ENCODE data around the gene SLC25A22. TPM values are rescaled to one million over a fixed set of nuclear protein-coding genes. Genes with fewer than 3 reads are reported as not detected.

SLC25A22 gene
- total RNA-seq, 3 donors from 2014 or later: 2.7 to 11.5 (median 4.7) TPM

DNA sequence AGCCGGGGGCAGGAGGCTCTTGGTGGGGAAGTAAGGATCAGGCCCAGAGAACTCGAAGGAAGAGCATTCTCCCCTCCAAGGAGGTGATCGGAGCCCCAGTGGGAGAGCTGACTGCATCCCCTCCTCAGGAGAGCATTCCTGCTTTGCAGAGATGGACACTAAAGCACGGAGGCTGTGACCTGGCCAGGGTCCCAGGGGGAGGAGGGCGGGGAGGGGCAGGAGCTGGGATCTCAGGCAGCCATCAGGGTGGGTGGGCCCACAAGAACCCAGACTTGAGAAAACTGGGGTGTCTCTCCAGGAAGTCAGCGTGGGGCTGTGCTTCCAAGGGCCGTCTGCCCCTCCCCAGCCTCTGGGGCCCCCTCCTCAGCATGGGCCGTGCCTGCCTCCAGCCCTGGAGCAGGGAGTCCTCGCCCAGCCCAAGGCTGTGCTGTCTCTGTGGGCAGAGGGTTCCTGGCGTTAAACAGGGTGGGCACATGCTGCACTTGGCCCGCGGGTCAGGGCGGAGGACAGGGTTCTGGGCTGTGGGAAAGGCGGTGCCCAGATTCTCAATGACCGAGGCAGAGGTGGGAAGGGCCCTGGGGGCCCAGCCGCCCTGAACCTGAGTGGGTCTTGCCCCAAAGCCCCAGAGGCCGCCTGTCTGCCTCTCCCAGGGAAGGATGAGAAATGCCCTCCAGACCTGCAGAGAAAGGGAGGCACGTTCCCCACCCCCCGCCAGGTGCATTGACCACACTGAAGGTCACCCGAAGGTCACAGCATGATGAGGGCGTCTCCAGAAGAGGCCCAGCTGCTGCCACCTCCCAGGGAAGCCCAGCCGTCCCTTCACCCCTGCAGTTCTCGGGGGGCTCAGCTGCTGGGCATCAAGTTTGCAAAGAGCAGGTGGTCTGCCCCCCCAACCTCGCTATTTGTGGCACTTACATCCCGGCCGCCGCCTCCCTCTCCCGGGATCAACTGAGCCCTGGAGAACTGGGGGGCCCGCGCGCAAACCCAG, 8.8 kb downstream of the SLC25A22 start:
- H3K36me3 ChIP-seq: no peaks in the 10 kb centered on the region
- no peaks in the 10 kb centered on the region for H3K4me1 ChIP-seq
- H3K9me3 ChIP-seq: no peaks in the 10 kb centered on the region
- no peak overlapping the region for H3K4me3 ChIP-seq
- no peak for DNase-seq (ENCODE audit: low spot score in 2 of 2)
- intact Hi-C loops (cut with DNase I; ENCODE audit: low total_unique reads): no loop called here
- H3K27me3 ChIP-seq: peaks cover 0 to 11% of the 10 kb centered on the region in 2 donors
- TF ChIP-seq POLR2A (IDR thresholded peaks at IDR 0.05) (no peak), POLR2AphosphoS5 (IDR thresholded peaks at IDR 0.05) (no peak)
- TF ChIP-seq, protein P1, sequence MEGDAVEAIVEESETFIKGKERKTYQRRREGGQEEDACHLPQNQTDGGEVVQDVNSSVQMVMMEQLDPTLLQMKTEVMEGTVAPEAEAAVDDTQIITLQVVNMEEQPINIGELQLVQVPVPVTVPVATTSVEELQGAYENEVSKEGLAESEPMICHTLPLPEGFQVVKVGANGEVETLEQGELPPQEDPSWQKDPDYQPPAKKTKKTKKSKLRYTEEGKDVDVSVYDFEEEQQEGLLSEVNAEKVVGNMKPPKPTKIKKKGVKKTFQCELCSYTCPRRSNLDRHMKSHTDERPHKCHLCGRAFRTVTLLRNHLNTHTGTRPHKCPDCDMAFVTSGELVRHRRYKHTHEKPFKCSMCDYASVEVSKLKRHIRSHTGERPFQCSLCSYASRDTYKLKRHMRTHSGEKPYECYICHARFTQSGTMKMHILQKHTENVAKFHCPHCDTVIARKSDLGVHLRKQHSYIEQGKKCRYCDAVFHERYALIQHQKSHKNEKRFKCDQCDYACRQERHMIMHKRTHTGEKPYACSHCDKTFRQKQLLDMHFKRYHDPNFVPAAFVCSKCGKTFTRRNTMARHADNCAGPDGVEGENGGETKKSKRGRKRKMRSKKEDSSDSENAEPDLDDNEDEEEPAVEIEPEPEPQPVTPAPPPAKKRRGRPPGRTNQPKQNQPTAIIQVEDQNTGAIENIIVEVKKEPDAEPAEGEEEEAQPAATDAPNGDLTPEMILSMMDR (IDR thresholded peaks at IDR 0.05): no peak
- no peak overlapping the region for H3K27ac ChIP-seq

DNA sequence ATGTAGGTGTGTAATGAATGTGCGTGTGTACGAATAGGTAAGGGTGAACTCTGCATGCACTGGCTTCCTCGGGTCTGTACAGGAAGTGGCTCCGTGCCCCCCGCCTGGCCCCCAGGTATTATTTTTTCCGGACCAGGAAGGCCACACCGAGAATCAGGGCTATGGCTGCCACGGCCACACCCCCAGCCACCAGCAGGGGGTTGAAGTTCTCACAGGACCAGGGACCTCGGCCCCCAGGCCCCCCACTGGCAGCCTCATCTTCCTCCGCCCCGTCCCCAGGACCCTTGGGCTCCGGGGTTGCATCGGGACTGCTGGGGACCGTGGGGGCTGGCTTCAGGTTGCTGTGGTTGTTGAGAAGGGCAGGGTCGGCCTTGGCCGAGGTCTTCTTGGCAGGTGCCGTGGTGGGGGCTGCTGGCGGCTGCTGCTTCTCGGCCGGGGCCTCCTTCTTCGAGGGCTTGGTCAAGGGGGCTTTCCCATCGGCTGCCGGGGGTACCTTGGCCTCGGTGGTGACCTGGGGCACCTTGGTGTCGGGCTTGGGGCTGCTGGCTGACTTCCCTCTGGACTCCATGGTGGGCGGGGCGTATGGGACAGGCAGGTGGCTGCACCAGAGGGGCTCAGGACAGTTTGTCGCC, 10.0 kb downstream of the SLC25A22 start:
- intact Hi-C loops (cut with DNase I; ENCODE audit: low total_unique reads): no loop called here
- Histone ChIP-seq H3K27me3 (peaks cover 0 to 11% of the 10 kb centered on the region in 2 donors), H3K4me3 (no peak overlapping the region), H3K4me1 (no peaks in the 10 kb centered on the region), H3K9me3 (no peaks in the 10 kb centered on the region), H3K36me3 (no peaks in the 10 kb centered on the region), H3K27ac (no peak overlapping the region)
- TF ChIP-seq, protein P1 (IDR thresholded peaks at IDR 0.05): no peak
- TF ChIP-seq POLR2A (IDR thresholded peaks at IDR 0.05) (no peak), POLR2AphosphoS5 (IDR thresholded peaks at IDR 0.05) (no peak)
- no peak for DNase-seq (ENCODE audit: low spot score in 2 of 2)

DNA sequence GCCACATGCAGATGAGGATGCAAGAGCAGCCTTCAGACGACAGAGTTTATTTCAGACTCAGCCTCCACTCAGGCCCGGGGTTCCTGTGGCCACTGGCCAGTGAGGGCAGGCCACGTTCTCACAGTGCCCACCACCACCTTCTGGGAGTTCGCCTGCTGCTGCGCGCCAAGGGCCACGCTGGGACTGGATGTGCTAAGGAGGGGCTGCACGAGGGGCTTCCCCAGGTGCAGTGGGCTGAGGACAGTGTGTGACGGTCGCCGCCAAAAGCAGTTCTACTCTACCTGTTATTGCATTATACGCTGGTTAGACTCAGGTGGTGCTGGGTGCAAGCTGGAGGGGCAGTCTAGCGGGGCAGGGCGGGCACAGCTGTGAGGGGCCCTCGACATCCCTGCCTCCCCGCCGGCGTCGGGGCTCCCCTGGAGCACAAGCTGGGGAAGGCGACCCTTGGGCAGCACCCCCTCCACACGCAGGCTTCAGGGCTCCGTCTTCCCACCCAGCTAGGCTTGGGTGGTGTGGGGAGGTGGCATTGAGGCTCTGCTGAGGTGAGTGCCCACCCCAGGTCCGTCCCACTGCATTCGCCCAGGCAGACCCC, 10.9 kb downstream of the SLC25A22 start:
- Histone ChIP-seq H3K27me3 (peaks cover 0 to 11% of the 10 kb centered on the region in 2 donors), H3K36me3 (no peaks in the 10 kb centered on the region), H3K27ac (no peak overlapping the region), H3K4me1 (no peaks in the 10 kb centered on the region), H3K4me3 (no peak overlapping the region), H3K9me3 (no peaks in the 10 kb centered on the region)
- intact Hi-C loops (cut with DNase I; ENCODE audit: low total_unique reads): no loop called here
- DNase-seq (ENCODE audit: low spot score in 2 of 2): no peak
- TF ChIP-seq POLR2A (IDR thresholded peaks at IDR 0.05): no peak
- TF ChIP-seq POLR2AphosphoS5 (IDR thresholded peaks at IDR 0.05): no peak
- TF ChIP-seq, protein P1 (IDR thresholded peaks at IDR 0.05): no peak

DNA sequence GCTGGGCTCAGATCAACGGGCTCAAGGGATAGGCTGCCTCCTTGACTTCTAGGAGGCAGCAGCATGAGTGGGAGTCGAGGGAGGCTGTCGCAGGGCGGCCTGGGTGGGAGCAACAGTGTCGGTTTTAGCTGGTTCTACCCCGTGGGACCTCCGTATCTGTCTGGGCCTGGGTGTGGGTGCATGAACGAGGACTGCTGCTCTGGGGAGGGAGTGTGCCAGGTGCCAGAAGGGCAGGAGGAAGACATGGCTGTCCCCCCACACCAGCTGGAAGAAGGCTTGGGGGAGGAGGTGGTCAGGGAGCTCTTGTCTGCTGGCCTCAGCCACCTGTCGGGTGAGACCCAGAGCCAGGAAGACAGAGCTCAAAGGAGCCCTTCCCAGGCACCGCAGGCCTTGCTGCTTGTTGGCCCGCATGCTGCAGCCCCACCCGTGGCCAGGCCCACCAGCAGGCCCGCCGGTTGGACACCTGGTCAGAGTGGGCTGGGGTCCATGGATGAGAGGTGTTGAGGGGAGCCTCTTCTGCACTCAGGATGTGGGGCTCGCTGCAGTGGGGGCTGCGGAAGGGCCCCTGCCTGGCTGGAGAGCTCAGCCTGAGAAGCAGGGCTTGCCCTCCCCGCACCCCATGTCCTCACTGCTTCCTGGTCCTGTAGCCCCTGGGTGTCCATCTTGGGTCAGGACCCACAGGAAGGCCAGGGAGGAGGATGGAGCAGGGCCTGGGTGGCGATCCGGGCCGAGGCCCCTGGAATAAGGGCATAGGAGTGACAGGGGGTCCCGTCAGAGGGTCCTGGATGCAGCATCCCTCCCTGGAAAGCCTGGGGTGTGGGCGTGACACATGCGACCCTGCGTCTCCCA, 11.6 kb downstream of the SLC25A22 start:
- TF ChIP-seq, protein P1 (IDR thresholded peaks at IDR 0.05): no peak
- TF ChIP-seq POLR2A (IDR thresholded peaks at IDR 0.05) (no peak), POLR2AphosphoS5 (IDR thresholded peaks at IDR 0.05) (no peak)
- Histone ChIP-seq H3K36me3 (no peaks in the 10 kb centered on the region), H3K27me3 (peaks cover 0 to 11% of the 10 kb centered on the region in 2 donors), H3K27ac (no peak overlapping the region), H3K4me3 (no peak overlapping the region), H3K9me3 (no peaks in the 10 kb centered on the region), H3K4me1 (no peaks in the 10 kb centered on the region)
- intact Hi-C loops (cut with DNase I; ENCODE audit: low total_unique reads): no loop called here
- no peak for DNase-seq (ENCODE audit: low spot score in 2 of 2)

Measured in breast epithelium (tissue), 4 donors.